ENCODE measurements around the gene KCNMB1. TPM values are rescaled to one million over a fixed set of nuclear protein-coding genes. Genes with fewer than 3 reads are reported as not detected.
A peak's percentile ranks its signal among the peaks of the same experiment; 100 is the strongest.

The KCNMB1 gene
- total RNA-seq, 8 experiments from 2014 or later: 0.04 to 2.9 (median 0.24) TPM

DNA sequence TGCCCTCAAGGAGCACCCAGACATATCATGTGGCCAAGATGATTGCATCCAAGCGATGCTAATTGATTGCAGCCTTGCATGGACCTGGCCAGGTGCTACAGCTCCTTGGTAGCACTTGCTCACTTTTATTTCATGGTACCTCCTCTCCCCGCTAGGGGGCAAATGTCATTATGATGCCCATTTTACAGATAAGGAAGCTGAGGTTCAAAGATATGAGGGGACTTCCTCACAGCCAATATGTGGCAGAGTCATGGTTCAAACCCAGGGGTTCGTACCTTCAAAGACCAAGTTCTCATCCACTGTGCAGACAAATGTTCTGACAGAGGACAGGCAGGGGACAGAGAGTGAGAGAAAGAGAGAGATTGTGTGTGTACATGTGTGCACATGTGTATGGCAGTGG lies 21.9 kb upstream of the KCNMB1 start:
- H3K4me1 ChIP-seq (replicated peaks in 1 of 2): peaks cover 12 to 20% of the 10 kb centered on the region in 2 donors
- H3K27ac ChIP-seq: no peak overlapping the region
- 20 to 100% (median 79%) methylated on average over 1 to 3 of the region's 3 CpGs; no CpG with 5 or more reads in 4 of the 10 experiments for WGBS, 10 experiments
- ATAC-seq (replicated peaks in 6 of 8): no peak
- in situ Hi-C loops (cut with MboI; ENCODE audit: low pct_unique_long_range_greater_than_20kb in 2 of 9, low sequenced_read_pairs in 9 of 9, unreplicated experiment in 9 of 9): loop anchor here in 7 of 9 experiments (10.0 to 25.0 kb wide), 6 partner anchors 136 to 324 kb away; partner anchors contain the start of genes C5orf58 (in 3 of the 7) and FOXI1 (in 1 of the 7)
- no peak overlapping the region for H3K4me3 ChIP-seq

GRCh38 chr5:170410401-170410800 lies 21.2 kb upstream of the KCNMB1 start:
- no peak overlapping the region for H3K27ac ChIP-seq
- no peak overlapping the region for H3K4me3 ChIP-seq
- H3K4me1 ChIP-seq (replicated peaks in 1 of 2): peaks cover 12 to 20% of the 10 kb centered on the region in 2 donors
- ATAC-seq (replicated peaks in 6 of 8): no peak
- WGBS, 10 experiments: 40 to 58% (median 50%) methylated on average over 1 to 2 of the region's 2 CpGs; no CpG with 5 or more reads in 7 of the 10 experiments
- in situ Hi-C loops (cut with MboI; ENCODE audit: low pct_unique_long_range_greater_than_20kb in 2 of 9, low sequenced_read_pairs in 9 of 9, unreplicated experiment in 9 of 9): loop anchor here in 7 of 9 experiments (10.0 to 25.0 kb wide), 6 partner anchors 136 to 323 kb away; partner anchors contain the start of genes C5orf58 (in 3 of the 7) and FOXI1 (in 1 of the 7)

GRCh38 chr5:170408877-170409660 lies 19.9 kb upstream of the KCNMB1 start:
- Histone ChIP-seq H3K4me1 (replicated peaks in 1 of 2) (peaks cover 12 to 20% of the 10 kb centered on the region in 2 donors), H3K27ac (peak overlapping the region in 1 of 2 donors; percentile 54), H3K4me3 (no peak overlapping the region)
- 0 to 81% (median 68%) methylated on average over 1 to 7 of the region's 7 CpGs; no CpG with 5 or more reads in 5 of the 10 experiments for WGBS, 10 experiments
- in situ Hi-C loops (cut with MboI; ENCODE audit: low pct_unique_long_range_greater_than_20kb in 2 of 9, low sequenced_read_pairs in 9 of 9, unreplicated experiment in 9 of 9): loop anchor here in 7 of 9 experiments (25.0 kb wide), 4 partner anchors 147 to 322 kb away; partner anchors contain the start of genes C5orf58 (in 3 of the 7) and FOXI1 (in 1 of the 7)
- peak in 5 of 8 experiments; percentile 17 to 60 (median 52) for ATAC-seq (replicated peaks in 6 of 8)

DNA sequence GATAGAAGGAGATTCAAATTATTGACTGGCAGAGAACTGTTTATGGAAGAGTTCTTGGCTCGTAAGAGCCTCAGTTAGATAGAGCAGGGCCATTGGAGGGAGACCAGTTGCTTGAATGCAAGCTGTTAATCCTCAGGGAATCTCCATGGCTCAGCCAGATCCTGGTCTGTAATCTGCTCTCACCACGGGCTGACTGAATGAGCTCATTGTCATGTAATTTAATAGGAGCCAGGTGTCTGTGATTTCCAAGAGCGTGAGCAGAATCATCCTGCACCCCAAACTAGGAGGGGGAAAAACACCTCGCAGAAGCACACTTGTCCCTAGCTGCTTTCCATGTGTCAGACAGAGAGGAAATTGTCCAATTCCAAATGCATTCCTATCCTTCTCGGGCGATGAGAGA lies 19.1 kb upstream of the KCNMB1 start:
- peak overlapping the region in 1 of 2 donors; percentile 54 for H3K27ac ChIP-seq
- peak in 5 of 8 experiments; percentile 71 to 89 (median 81) for ATAC-seq (replicated peaks in 6 of 8)

DNA sequence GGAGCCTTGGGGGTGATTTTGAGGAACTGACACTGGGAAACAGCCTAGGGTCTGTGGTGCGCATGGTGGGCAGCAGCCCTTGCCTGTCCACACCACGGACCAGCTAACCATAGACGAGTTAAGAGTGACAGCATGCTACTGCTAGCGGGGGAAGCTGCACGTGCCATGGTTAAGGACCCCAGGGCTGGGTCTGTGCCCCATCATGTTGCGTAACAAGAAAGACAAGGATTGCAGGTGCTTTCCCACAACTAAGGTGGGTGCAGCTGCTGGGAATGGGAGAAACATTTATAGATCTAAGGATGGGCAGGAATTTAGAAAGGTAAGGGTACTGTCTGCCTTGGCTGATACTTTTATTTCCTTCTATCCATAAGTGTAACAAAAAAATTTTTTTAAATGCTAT lies 17.9 kb upstream of the KCNMB1 start:
- Histone ChIP-seq H3K27ac (no peak overlapping the region), H3K4me3 (no peak overlapping the region), H3K4me1 (replicated peaks in 1 of 2) (peaks cover 12 to 20% of the 10 kb centered on the region in 2 donors)
- in situ Hi-C loops (cut with MboI; ENCODE audit: low pct_unique_long_range_greater_than_20kb in 2 of 9, low sequenced_read_pairs in 9 of 9, unreplicated experiment in 9 of 9): loop anchor here in 7 of 9 experiments (25.0 kb wide), 4 partner anchors 145 to 320 kb away; partner anchors contain the start of genes C5orf58 (in 3 of the 7) and FOXI1 (in 1 of the 7)
- ATAC-seq (replicated peaks in 6 of 8): no peak
- WGBS, 10 experiments: 0 to 100% (median 87%) methylated on average over 1 to 3 of the region's 6 CpGs; no CpG with 5 or more reads in 3 of the 10 experiments

More for the DNA sequence above, 19.1 kb upstream of the KCNMB1 start:
- in situ Hi-C loops (cut with MboI; ENCODE audit: low pct_unique_long_range_greater_than_20kb in 2 of 9, low sequenced_read_pairs in 9 of 9, unreplicated experiment in 9 of 9): loop anchor here in 7 of 9 experiments (25.0 kb wide), 4 partner anchors 146 to 321 kb away; partner anchors contain the start of genes C5orf58 (in 3 of the 7) and FOXI1 (in 1 of the 7)
- no peak overlapping the region for H3K4me3 ChIP-seq
- peaks cover 12 to 20% of the 10 kb centered on the region in 2 donors for H3K4me1 ChIP-seq (replicated peaks in 1 of 2)
- WGBS, 10 experiments: 0 to 40% (median 15%) methylated on average over 1 to 6 of the region's 6 CpGs; no CpG with 5 or more reads in 2 of the 10 experiments

DNA sequence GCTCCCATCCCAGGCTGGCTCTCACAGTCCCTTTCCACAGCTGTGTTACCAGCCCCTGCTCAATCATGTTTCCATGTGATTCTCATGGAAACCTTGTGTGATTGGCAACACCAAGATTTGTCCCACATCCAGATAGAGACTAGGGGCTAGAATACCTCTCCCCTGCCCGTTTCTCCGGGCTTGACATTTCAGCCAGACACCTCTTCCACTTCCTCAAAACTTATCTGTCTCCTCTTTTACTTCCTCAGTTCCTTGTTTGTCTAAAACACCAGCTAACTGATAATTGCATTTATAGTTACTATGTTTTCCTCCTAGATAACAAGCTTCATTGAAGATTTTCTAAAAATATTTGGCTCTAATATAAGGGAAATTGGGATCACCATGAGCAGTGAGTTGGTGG lies 16.6 kb upstream of the KCNMB1 start:
- H3K27ac ChIP-seq: no peak overlapping the region
- ATAC-seq (replicated peaks in 6 of 8): no peak
- peaks cover 12 to 19% of the 10 kb centered on the region in 2 donors for H3K4me1 ChIP-seq (replicated peaks in 1 of 2)
- in situ Hi-C loops (cut with MboI; ENCODE audit: low pct_unique_long_range_greater_than_20kb in 2 of 9, low sequenced_read_pairs in 9 of 9, unreplicated experiment in 9 of 9): loop anchor here in 7 of 9 experiments (25.0 kb wide), 4 partner anchors 144 to 319 kb away; partner anchors contain the start of genes C5orf58 (in 3 of the 7) and FOXI1 (in 1 of the 7)
- no peak overlapping the region for H3K4me3 ChIP-seq
- WGBS, 10 experiments: 43 to 89% (median 73%) methylated on average over 1 to 2 of the region's 2 CpGs; no CpG with 5 or more reads in 4 of the 10 experiments

DNA sequence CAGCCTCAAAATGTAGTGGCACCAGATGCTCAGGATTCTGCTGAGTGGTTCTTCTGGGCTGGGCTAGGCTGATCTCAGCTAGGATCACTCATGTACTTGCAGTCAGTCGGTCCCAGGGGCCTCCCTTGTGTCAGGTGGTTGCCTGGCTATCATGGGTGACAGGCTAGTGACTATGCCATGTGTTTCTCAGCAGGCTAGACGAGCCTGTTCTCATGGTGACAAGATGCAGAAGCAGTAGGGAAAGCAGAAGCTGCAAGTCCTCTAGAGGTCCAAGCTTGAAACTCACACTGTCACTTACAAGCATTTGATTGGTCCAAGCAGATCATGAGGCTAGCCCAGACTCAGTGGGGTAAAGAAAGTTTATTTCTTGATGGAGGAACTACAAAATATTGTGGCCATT lies 15.2 kb upstream of the KCNMB1 start:
- ATAC-seq (replicated peaks in 6 of 8): peak in 4 of 8 experiments; percentile 22 to 29 (median 26)
- in situ Hi-C loops (cut with MboI; ENCODE audit: low pct_unique_long_range_greater_than_20kb in 2 of 9, low sequenced_read_pairs in 9 of 9, unreplicated experiment in 9 of 9): loop anchor here in 7 of 9 experiments (25.0 kb wide), 4 partner anchors 142 to 317 kb away; partner anchors contain the start of genes C5orf58 (in 3 of the 7) and FOXI1 (in 1 of the 7)
- WGBS, 10 experiments: 8 to 80% (median 50%) methylated on average over 1 to 2 of the region's 2 CpGs; no CpG with 5 or more reads in 5 of the 10 experiments
- Histone ChIP-seq H3K4me3 (no peak overlapping the region), H3K27ac (no peak overlapping the region), H3K4me1 (replicated peaks in 1 of 2) (peaks cover 12% of the 10 kb centered on the region in 2 donors)

- no peak for ATAC-seq (replicated peaks in 6 of 8)
- in situ Hi-C loops (cut with MboI; ENCODE audit: low pct_unique_long_range_greater_than_20kb in 2 of 9, low sequenced_read_pairs in 9 of 9, unreplicated experiment in 9 of 9): loop anchor here in 7 of 9 experiments (25.0 kb wide), 4 partner anchors 141 to 316 kb away; partner anchors contain the start of genes C5orf58 (in 3 of the 7) and FOXI1 (in 1 of the 7)
These were observed 14.5 kb upstream of the KCNMB1 start for GRCh38 chr5:170403675-170404074.

DNA sequence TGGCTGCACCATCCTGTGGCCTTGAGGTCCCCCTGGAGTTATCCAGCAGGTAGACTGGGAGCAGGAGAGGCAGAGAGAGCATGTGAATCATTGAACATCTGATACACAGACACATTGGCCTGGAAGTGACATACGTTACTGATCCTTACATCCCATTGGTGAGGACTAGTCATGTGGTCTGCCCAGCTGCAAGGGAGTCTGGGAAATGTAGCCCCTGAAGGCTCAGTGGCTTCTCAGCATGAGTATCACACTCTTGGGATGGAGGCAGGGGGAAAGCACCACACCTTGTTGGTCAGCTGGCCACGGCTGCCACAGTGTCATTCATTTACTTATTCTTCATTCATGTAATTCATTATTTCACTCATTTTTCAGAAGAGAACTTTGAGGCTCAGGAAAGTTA lies 13.3 kb upstream of the KCNMB1 start:
- no peak for ATAC-seq (replicated peaks in 6 of 8)
- 42 to 94% (median 75%) methylated on average over 1 to 2 of the region's 2 CpGs; no CpG with 5 or more reads in 5 of the 10 experiments for WGBS, 10 experiments
- H3K27ac ChIP-seq: no peak overlapping the region
- in situ Hi-C loops (cut with MboI; ENCODE audit: low pct_unique_long_range_greater_than_20kb in 2 of 9, low sequenced_read_pairs in 9 of 9, unreplicated experiment in 9 of 9): loop anchor here in 7 of 9 experiments (25.0 kb wide), 4 partner anchors 140 to 315 kb away; partner anchors contain the start of genes C5orf58 (in 3 of the 7) and FOXI1 (in 1 of the 7)
- no peak overlapping the region for H3K4me3 ChIP-seq
- peaks cover 0 to 5% of the 10 kb centered on the region in 2 donors for H3K4me1 ChIP-seq (replicated peaks in 1 of 2)

More at GRCh38 chr5:170403675-170404074, 14.5 kb upstream of the KCNMB1 start:
- H3K4me1 ChIP-seq (replicated peaks in 1 of 2): peaks cover 8% of the 10 kb centered on the region in 2 donors
- H3K4me3 ChIP-seq: no peak overlapping the region
- WGBS, 10 experiments: 62 to 100% (median 83%) methylated on average over 1 to 4 of the region's 4 CpGs; no CpG with 5 or more reads in 5 of the 10 experiments
- no peak overlapping the region for H3K27ac ChIP-seq

- in situ Hi-C loops (cut with MboI; ENCODE audit: low pct_unique_long_range_greater_than_20kb in 2 of 9, low sequenced_read_pairs in 9 of 9, unreplicated experiment in 9 of 9): no loop called here
- 17 to 67% (median 59%) methylated on average over 1 to 2 of the region's 2 CpGs; no CpG with 5 or more reads in 4 of the 10 experiments for WGBS, 10 experiments
- H3K4me3 ChIP-seq: no peak overlapping the region
- H3K27ac ChIP-seq: no peak overlapping the region
- no peak for ATAC-seq (replicated peaks in 6 of 8)
- peaks cover 20 to 34% of the 10 kb centered on the region in 2 donors for H3K4me1 ChIP-seq (replicated peaks in 1 of 2)
These were observed 7.9 kb upstream of the KCNMB1 start for GRCh38 chr5:170397059-170397458.

DNA sequence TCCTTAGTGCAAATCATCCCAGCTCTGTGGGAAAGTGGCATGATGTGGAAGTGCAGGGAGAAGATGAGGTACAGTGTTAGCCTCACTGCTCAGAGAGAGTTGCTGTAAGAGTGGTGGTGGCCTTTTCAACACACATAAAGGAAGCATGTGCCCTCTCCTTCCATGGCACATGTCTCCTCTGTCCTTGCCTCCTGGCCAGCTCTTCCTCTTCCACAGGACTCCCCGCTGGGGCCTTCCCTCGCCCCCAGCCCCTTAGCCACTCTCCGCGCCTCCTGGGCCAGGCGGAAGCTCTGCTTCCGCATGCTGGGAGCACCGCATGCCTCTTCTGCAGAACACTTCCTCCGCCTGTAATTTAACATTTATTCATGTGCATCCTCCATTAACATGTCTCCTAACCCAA lies 4.8 kb upstream of the KCNMB1 start:
- H3K27ac ChIP-seq: peak overlapping the region; percentile 20 to 68
- peaks cover 28 to 46% of the 10 kb centered on the region in 2 donors for H3K4me1 ChIP-seq (replicated peaks in 1 of 2)
- in situ Hi-C loops (cut with MboI; ENCODE audit: low pct_unique_long_range_greater_than_20kb in 2 of 9, low sequenced_read_pairs in 9 of 9, unreplicated experiment in 9 of 9): no loop called here
- no peak overlapping the region for H3K4me3 ChIP-seq
- WGBS, 10 experiments: 20 to 100% (median 72%) methylated on average over 1 to 8 of the region's 8 CpGs; no CpG with 5 or more reads in 2 of the 10 experiments
- ATAC-seq (replicated peaks in 6 of 8): peak in 1 of 8 experiments; percentile 17

DNA sequence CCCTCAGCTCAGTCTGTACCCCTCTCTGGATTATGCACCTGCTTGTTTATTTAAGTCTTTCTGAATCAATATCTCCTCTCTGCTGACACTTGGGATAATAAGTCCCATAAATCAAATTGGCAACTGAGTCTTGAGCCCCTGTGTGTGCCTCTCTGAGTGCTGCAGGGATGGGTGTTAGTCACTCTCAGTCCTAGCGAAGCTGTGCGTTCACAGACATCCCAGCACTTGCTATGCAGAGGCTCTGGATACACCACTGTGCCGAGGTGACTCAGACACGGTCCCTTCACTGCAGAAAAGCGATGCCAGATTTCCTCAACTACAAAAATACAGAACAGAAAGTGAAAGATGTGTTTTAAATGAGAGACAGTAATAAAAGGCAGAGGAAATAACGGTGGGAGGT lies 4.1 kb upstream of the KCNMB1 start:
- WGBS, 10 experiments: 0 to 68% (median 45%) methylated on average over 1 to 6 of the region's 6 CpGs; no CpG with 5 or more reads in 1 of the 10 experiments
- peak in 6 of 8 experiments; percentile 88 to 99 (median 98) for ATAC-seq (replicated peaks in 6 of 8)

More for the DNA sequence above, 4.1 kb upstream of the KCNMB1 start:
- in situ Hi-C loops (cut with MboI; ENCODE audit: low pct_unique_long_range_greater_than_20kb in 2 of 9, low sequenced_read_pairs in 9 of 9, unreplicated experiment in 9 of 9): no loop called here
- H3K4me3 ChIP-seq: no peak overlapping the region
- peaks cover 28 to 43% of the 10 kb centered on the region in 2 donors for H3K4me1 ChIP-seq (replicated peaks in 1 of 2)
- peak overlapping the region; percentile 11 to 68 for H3K27ac ChIP-seq
